GM12878 (cell line): ENCODE results near the gene FASN. TPM values are rescaled to one million over a fixed set of nuclear protein-coding genes. Genes with fewer than 3 reads are reported as not detected.

Experiments
- ATAC-seq: fragments of 200-7000 bp; cut with Tn5 transposase; 3 replicates; pipeline ENCODE4 v1.9.1; 2020; ENCODE audit warnings: mild to moderate bottlenecking, moderate library complexity
- BruUV-seq: library from RNA; stranded (reverse); fragments of 400-500 nt; replicated peaks from 2 replicates; lab custom pipeline; 2021; lab: Mats Ljungman, UMichigan
- CTCF ChIA-PET: fragments of 300-600 bp; sonication (Branson Sonifier 250); formaldehyde crosslinking; extraction: SDS; loops from one replicate; lab custom pipeline; 2021; ENCODE audit warnings: inconsistent platforms; lab: Yijun Ruan, JAX
- POLR2A ChIA-PET: fragments of 350-600 bp; formaldehyde crosslinking; extraction: SDS; loops from one replicate; lab custom pipeline; 2021; ENCODE audit warnings: inconsistent platforms; lab: Charles Lee
- RAD21 ChIA-PET: fragments of 300-600 bp; sonication (Branson Sonifier 250); formaldehyde crosslinking; loops from one replicate; lab custom pipeline; 2023; ENCODE audit warnings: antibody characterized with exemption; ENCODE audit not compliant: unreplicated experiment; lab: Charles Lee
- SMC1A ChIA-PET: fragments of 300-600 bp; sonication (Branson Sonifier 250); formaldehyde crosslinking; loops from one replicate; lab custom pipeline; 2023; ENCODE audit not compliant: unreplicated experiment, uncharacterized antibody; lab: Charles Lee
- DNase-seq: peaks from one replicate; pipeline ENCODE4 v3.0.0-alpha.2; 2011; ENCODE audit warnings: low read depth, low spot score
- FAIRE-seq: peaks from 3 replicates; lab custom pipeline; 2011; peaks lifted over from hg19 to GRCh38; lab: Jason Lieb, UNC
- H2AFZ ChIP-seq: 2 replicates; pipeline ENCODE4 v1.6.0; 2011; ENCODE audit warnings: low read depth, low read length, control low read depth; ENCODE audit not compliant: control insufficient read depth
- H3K27ac ChIP-seq: 2 replicates; pipeline ENCODE4 v1.5.1; 2011; ENCODE audit warnings: control low read depth; ENCODE audit not compliant: control insufficient read depth, insufficient read depth
- H3K27me3 ChIP-seq, 2 experiments: replicated peaks in 1 of 2; 2 replicates each; pipeline versions ENCODE4 v1.6.0 to v1.6.1; 2011; ENCODE audit warnings: low read length in 1 of 2; ENCODE audit not compliant: control insufficient read depth in 2 of 2, insufficient read depth in 2 of 2
- H3K36me3 ChIP-seq, 2 experiments: 2 replicates each; pipeline ENCODE4 v1.5.1; 2011; ENCODE audit warnings: low read length in 1 of 2; ENCODE audit not compliant: control insufficient read depth in 2 of 2, insufficient read depth in 2 of 2
- H3K4me1 ChIP-seq: 2 replicates; pipeline ENCODE4 v1.6.1; 2011; ENCODE audit warnings: mild to moderate bottlenecking, low read length, moderate library complexity, mixed read lengths; ENCODE audit not compliant: control insufficient read depth, insufficient read depth
- H3K4me2 ChIP-seq: 2 replicates; pipeline ENCODE4 v1.6.0; 2011; ENCODE audit warnings: control low read depth; ENCODE audit not compliant: control insufficient read depth, insufficient read depth
- H3K4me3 ChIP-seq: fragments of 200-600 bp; sonication (generic); 2 replicates; pipeline ENCODE4 v1.5.1; 2016
- H3K79me2 ChIP-seq: 2 replicates; pipeline ENCODE4 v1.6.0; 2011; ENCODE audit warnings: low read length; ENCODE audit not compliant: control insufficient read depth, insufficient read depth
- H3K9ac ChIP-seq: 2 replicates; pipeline ENCODE4 v1.8.0; 2011; ENCODE audit warnings: low read length, control low read depth, mixed read lengths; ENCODE audit not compliant: control insufficient read depth, insufficient read depth
- H3K9me3 ChIP-seq: replicated peaks from 3 replicates; pipeline ENCODE4 v1.5.1; 2011; ENCODE audit warnings: mild to moderate bottlenecking, low read length; ENCODE audit not compliant: control insufficient read depth, insufficient read depth
- H4K20me1 ChIP-seq: 2 replicates; pipeline ENCODE4 v1.6.0; 2011; ENCODE audit not compliant: control insufficient read depth, insufficient read depth
- GATAD2B ChIP-seq: fragments of 450-650 bp; conservative IDR thresholded peaks from 2 replicates; pipeline ENCODE4 v1.6.1; 2017; ENCODE audit warnings: low read depth, mild to moderate bottlenecking, moderate library complexity
- SMARCA5 ChIP-seq: fragments of 450-650 bp; IDR thresholded peaks from 2 replicates; pipeline ENCODE4 v1.6.1; 2017; ENCODE audit warnings: mild to moderate bottlenecking
- ZBED1 ChIP-seq: IDR thresholded peaks from 2 replicates; pipeline ENCODE4 v1.6.1; 2016; ENCODE audit warnings: borderline replicate concordance
- WGBS: methylation state at CpG from one replicate; pipeline ENCODE4 v1.1.6; 2016; ENCODE audit warnings: low lambda C conversion rate; ENCODE audit not compliant: insufficient replicate concordance, insufficient coverage; ENCODE audit errors: missing lambda C conversion rate; 5-methylcytosine and 5-hydroxymethylcytosine counted together
- in situ Hi-C: fragments of 300-500 bp; cut with MboI; formaldehyde crosslinking; loops from 9 replicates; pipeline ENCODE4 v1.14.3; 2018; ENCODE audit warnings: mixed read lengths
- intact Hi-C: fragments of 100-400 bp; cut with micrococcal nuclease; formaldehyde crosslinking; loops from one replicate; pipeline ENCODE4 v1.14.2; 2022; ENCODE audit not compliant: unreplicated experiment
- polyA plus RNA-seq, 11 experiments: library from polyadenylated mRNA; depleted of rRNA in 4 of 11; unstranded in 6 of 11; stranded (reverse) in 5 of 11; fragments of >200 nt; fragmentation: Nextera tagmentation in 4 of 11; fragmentation: Illumina TruSeq in 1 of 11; extraction: Ambion mirVana in 4 of 11; extraction: Trizol in 1 of 11; gene quantifications; 1 replicate in 1 of 11; 2 replicates in 10 of 11; pipeline versions ENCODE4 v1.2.1 to v1.2.3, GENCODE V29; 2011 to 2016; ENCODE audit warnings: inconsistent platforms in 2 of 11, missing spikeins in 2 of 11, low read depth in 1 of 11
- total RNA-seq, 4 experiments: library from RNA; depleted of rRNA in 3 of 4; stranded (reverse); fragments of >200 nt in 3 of 4; fragmentation: Illumina TruSeq in 1 of 4; extraction: Trizol in 1 of 4; gene quantifications; 2 replicates each; pipeline versions ENCODE4 v1.2.1 to v1.2.3, GENCODE V29; 2013 to 2021
- TF ChIP-seq, protein P1 (sequence below): IDR thresholded peaks from 2 replicates; pipeline ENCODE4 v1.6.1; 2011; ENCODE audit warnings: borderline replicate concordance, low read depth, mild to moderate bottlenecking, moderate library complexity, mixed read lengths, low read length; ENCODE audit not compliant: insufficient read depth; ENCODE audit errors: extremely low read length
- TF ChIP-seq, protein P2 (sequence below): fragments of 450-650 bp; formaldehyde crosslinking; IDR thresholded peaks from 2 replicates; pipeline ENCODE4 v1.5.0; 2022; ENCODE audit warnings: mild to moderate bottlenecking, missing genetic modification characterization
- TF ChIP-seq, protein P3 (sequence below): IDR thresholded peaks from 2 replicates; pipeline ENCODE4 v1.6.1; 2011; ENCODE audit warnings: borderline replicate concordance, low read depth, mild to moderate bottlenecking, moderate library complexity, low read length; ENCODE audit not compliant: insufficient read depth, poor library complexity, severe bottlenecking

The FASN gene
- total and polyA plus RNA-seq, 10 of the 15 experiments (the other 5 are each of a cell fraction or from before 2014, with no cell fraction given), result 0.19 to 333 (median 30.4) TPM

DNA sequence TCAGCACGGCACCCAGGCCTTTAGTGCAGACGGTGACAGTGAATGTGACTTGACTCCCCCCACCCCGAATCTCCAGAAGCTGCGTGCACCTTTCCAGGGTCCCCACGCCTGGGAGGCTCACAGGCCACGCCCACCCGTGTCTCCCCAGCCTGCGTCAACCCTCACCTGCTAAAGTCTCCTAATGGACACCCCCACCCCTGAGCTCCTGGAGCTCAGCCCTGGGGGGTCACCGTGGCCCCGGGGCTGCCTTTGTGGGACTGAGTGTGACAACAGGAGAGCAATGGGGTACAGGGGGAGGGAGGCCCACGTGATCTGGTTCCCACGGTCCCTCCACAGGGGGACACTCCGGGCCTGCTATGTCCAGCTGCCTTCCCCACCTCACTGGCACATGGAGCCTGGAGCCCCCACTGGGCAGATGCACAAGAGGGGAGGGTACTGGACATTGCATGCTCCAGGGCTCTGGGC lies 7.4 kb upstream of the FASN start:
- H3K27ac ChIP-seq, result peak overlapping the region; percentile 87
- no TSS peak for BruUV-seq
- DNase-seq, result no peak
- no peaks in the 10 kb centered on the region for H3K27me3 ChIP-seq
- H3K4me3 ChIP-seq, result peak overlapping the region; percentile 77
- intact Hi-C loops, result loop anchor here (5.0 kb wide), 1 partner anchor 47 kb away; no protein-coding TSS in a partner anchor
- no peaks in the 10 kb centered on the region; a peak in 1 of 4 replicates for H3K36me3 ChIP-seq
- TF ChIP-seq, protein P1, sequence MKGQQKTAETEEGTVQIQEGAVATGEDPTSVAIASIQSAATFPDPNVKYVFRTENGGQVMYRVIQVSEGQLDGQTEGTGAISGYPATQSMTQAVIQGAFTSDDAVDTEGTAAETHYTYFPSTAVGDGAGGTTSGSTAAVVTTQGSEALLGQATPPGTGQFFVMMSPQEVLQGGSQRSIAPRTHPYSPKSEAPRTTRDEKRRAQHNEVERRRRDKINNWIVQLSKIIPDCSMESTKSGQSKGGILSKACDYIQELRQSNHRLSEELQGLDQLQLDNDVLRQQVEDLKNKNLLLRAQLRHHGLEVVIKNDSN, result peak; percentile 52
- no peak for TF ChIP-seq SMARCA5
- TF ChIP-seq, all 136 proteins: peak for 1
- Histone ChIP-seq H3K9me3 (no peaks in the 10 kb centered on the region), H3K79me2 (peaks cover 14% of the 10 kb centered on the region), H3K9ac (peak overlapping the region; percentile 84), H2AFZ (no peak overlapping the region), H4K20me1 (no peaks in the 10 kb centered on the region), H3K4me2 (peak overlapping the region; percentile 88), H3K4me1 (peaks cover 21% of the 10 kb centered on the region)
- ATAC-seq (peak; percentile 2; the same call in 2 of the 3 replicates), FAIRE-seq (no peak)
- RAD21 ChIA-PET, result interaction anchor here (1.0 to 1.5 kb wide), 5 partner anchors 7 to 193 kb away, joined by 3 to 5 read pairs (median 3); partner anchors contain the start of genes CENPX, DCXR, FASN and LRRC45
- POLR2A ChIA-PET, result interaction anchor here (0.5 to 1.8 kb wide), 8 partner anchors 7 to 193 kb away, joined by 3 to 7 read pairs (median 4); partner anchors contain the start of genes ASPSCR1, DCXR and FASN
- SMC1A ChIA-PET, result interaction anchor here (1.1 to 1.4 kb wide), 3 partner anchors 32 to 75 kb away, joined by 3 to 6 read pairs (median 4); no protein-coding TSS in a partner anchor
- in situ Hi-C loops, result no loop called here
- CTCF ChIA-PET, result interaction anchor here (1.0 to 2.0 kb wide), 6 partner anchors 49 to 101 kb away, joined by 3 to 11 read pairs (median 6); partner anchors contain the start of genes CENPX, LRRC45 and RAC3
- 50% methylated on average over 13 of the region's 13 CpGs for WGBS

DNA sequence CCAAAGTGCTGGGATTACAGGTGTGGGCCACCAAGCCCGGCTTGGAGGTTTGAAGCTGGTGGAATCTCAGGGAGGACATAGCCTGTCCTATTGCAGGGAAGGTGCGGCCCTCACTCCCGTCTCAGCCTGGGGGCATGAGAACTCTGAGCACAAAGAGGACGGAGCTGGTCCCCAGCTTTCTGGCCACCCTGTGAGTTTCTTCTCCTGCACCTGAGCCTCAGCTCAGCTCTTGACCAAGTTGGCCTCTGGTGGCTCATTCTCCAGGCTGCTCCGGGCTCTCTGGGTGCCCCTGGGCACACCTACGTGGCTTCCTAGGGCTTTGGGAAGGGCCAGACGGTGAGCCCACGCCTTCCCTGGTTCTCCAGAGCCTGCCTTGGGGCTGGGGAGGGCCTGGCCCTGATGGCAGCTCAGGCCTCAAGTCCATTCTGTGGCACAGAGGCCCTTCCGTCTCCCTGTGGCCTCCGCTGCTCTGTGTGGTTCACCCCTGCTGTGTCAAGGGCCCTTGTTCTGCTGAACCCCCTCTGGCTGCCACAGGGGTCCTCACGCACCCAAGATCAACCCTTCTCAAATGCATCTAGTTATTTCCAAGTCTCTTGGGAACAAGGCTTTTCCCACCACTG lies 6.9 kb upstream of the FASN start:
- ChIA-PET POLR2A (interaction anchor here (0.5 to 1.8 kb wide), 3 partner anchors 9 to 475 kb away, joined by 3 to 7 read pairs (median 7); partner anchors contain the start of gene DCXR), SMC1A (interaction anchor here (1.1 kb wide), 1 partner anchor 49 kb away, joined by 3 read pairs; no protein-coding TSS in a partner anchor), CTCF (no interaction called here), RAD21 (no interaction called here)
- Histone ChIP-seq H3K9ac (peak overlapping the region; percentile 84), H3K4me3 (peak overlapping the region; percentile 77; the same call in 1 of the 2 replicates), H4K20me1 (no peaks in the 10 kb centered on the region), H3K4me2 (peak overlapping the region; percentile 88; the same call in 1 of the 2 replicates), H3K79me2 (peaks cover 19% of the 10 kb centered on the region), H2AFZ (no peak overlapping the region), H3K27ac (peak overlapping the region; percentile 87), H3K27me3 (no peaks in the 10 kb centered on the region), H3K4me1 (peaks cover 25% of the 10 kb centered on the region), H3K36me3 (peaks cover 0 to 1% of the 10 kb centered on the region in 2 experiments; a peak in 1 of 4 replicates), H3K9me3 (no peaks in the 10 kb centered on the region)
- intact Hi-C loops, result loop anchor here (5.0 kb wide), 1 partner anchor 47 kb away; no protein-coding TSS in a partner anchor
- DNase-seq, result no peak
- BruUV-seq, result TSS peak; percentile 74
- in situ Hi-C loops, result no loop called here
- no peak for FAIRE-seq
- ATAC-seq, result no peak
- WGBS, result 95% methylated on average over 11 of the region's 11 CpGs
- no peak for TF ChIP-seq GATAD2B
- TF ChIP-seq ZBED1, result no peak
- TF ChIP-seq, protein P2, sequence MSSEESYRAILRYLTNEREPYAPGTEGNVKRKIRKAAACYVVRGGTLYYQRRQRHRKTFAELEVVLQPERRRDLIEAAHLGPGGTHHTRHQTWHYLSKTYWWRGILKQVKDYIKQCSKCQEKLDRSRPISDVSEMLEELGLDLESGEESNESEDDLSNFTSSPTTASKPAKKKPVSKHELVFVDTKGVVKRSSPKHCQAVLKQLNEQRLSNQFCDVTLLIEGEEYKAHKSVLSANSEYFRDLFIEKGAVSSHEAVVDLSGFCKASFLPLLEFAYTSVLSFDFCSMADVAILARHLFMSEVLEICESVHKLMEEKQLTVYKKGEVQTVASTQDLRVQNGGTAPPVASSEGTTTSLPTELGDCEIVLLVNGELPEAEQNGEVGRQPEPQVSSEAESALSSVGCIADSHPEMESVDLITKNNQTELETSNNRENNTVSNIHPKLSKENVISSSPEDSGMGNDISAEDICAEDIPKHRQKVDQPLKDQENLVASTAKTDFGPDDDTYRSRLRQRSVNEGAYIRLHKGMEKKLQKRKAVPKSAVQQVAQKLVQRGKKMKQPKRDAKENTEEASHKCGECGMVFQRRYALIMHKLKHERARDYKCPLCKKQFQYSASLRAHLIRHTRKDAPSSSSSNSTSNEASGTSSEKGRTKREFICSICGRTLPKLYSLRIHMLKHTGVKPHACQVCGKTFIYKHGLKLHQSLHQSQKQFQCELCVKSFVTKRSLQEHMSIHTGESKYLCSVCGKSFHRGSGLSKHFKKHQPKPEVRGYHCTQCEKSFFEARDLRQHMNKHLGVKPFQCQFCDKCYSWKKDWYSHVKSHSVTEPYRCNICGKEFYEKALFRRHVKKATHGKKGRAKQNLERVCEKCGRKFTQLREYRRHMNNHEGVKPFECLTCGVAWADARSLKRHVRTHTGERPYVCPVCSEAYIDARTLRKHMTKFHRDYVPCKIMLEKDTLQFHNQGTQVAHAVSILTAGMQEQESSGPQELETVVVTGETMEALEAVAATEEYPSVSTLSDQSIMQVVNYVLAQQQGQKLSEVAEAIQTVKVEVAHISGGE (CRISPR knock-in tag), result no peak
- TF ChIP-seq, protein P1, result no peak
- TF ChIP-seq, protein P3, sequence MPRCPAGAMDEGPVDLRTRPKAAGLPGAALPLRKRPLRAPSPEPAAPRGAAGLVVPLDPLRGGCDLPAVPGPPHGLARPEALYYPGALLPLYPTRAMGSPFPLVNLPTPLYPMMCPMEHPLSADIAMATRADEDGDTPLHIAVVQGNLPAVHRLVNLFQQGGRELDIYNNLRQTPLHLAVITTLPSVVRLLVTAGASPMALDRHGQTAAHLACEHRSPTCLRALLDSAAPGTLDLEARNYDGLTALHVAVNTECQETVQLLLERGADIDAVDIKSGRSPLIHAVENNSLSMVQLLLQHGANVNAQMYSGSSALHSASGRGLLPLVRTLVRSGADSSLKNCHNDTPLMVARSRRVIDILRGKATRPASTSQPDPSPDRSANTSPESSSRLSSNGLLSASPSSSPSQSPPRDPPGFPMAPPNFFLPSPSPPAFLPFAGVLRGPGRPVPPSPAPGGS, result no peak
